Breast epithelium (tissue), 4 donors: ENCODE data around the gene VAMP8. TPM values are rescaled to one million over a fixed set of nuclear protein-coding genes. Genes with fewer than 3 reads are reported as not detected.

Experiments used
- DNase-seq, 2 donors: peaks; one replicate each; pipeline ENCODE4 v3.0.0-alpha.2; 2019; ENCODE audit warnings: low spot score in 2 of 2
- H3K27ac ChIP-seq, 2 donors: fragments of 200-600 bp; sonication (generic) in 1 of 2; one replicate each; pipeline ENCODE4 v1.5.1; 2016 to 2019; ENCODE audit warnings: mild to moderate bottlenecking in 1 of 2
- H3K27me3 ChIP-seq, 2 donors: fragments of 200-600 bp; sonication (generic) in 1 of 2; one replicate each; pipeline versions ENCODE4 v1.5.1 to v1.6.0; 2017 to 2019; ENCODE audit warnings: control low read depth in 1 of 2, mild to moderate bottlenecking in 1 of 2
- H3K36me3 ChIP-seq: fragments of 200-600 bp; one replicate; pipeline ENCODE4 v1.5.1; 2019
- H3K4me1 ChIP-seq, 2 donors: fragments of 200-600 bp; sonication (generic); one replicate each; pipeline ENCODE4 v1.5.1; 2016 to 2019; ENCODE audit warnings: control low read depth in 1 of 2
- H3K4me3 ChIP-seq, 3 donors: fragments of 200-600 bp; sonication (generic); 1 replicate in 2 of 3; 2 replicates in 1 of 3; pipeline ENCODE4 v1.5.1; 2016 to 2019; ENCODE audit warnings: mild to moderate bottlenecking in 3 of 3, moderate library complexity in 2 of 3
- H3K9me3 ChIP-seq, 2 donors: fragments of 200-600 bp; sonication (generic) in 1 of 2; one replicate each; pipeline ENCODE4 v1.5.1; 2016 to 2019; ENCODE audit warnings: control low read depth in 1 of 2
- POLR2A ChIP-seq: fragments of 450-650 bp; IDR thresholded peaks from one replicate; pipeline ENCODE4 v1.6.1; 2016; ENCODE audit warnings: antibody characterized with exemption, mild to moderate bottlenecking, moderate library complexity
- POLR2AphosphoS5 ChIP-seq, 3 donors: sonication (generic); formaldehyde crosslinking; IDR thresholded peaks; one replicate each; pipeline ENCODE4 v1.6.1; 2017; ENCODE audit warnings: antibody characterized with exemption in 3 of 3
- intact Hi-C: fragments of 100-400 bp; cut with DNase I; formaldehyde crosslinking; loops from one replicate; pipeline ENCODE4 v1.15.1; 2023; ENCODE audit warnings: low total_unique reads
- total RNA-seq, 3 donors: library from RNA; depleted of rRNA; stranded (reverse); fragments of >200 nt; gene quantifications; one replicate each; pipeline ENCODE4 v1.1.0, GENCODE V29; 2016
- TF ChIP-seq, protein P1 (sequence below), 3 donors: fragments of 450-650 bp; IDR thresholded peaks; one replicate each; pipeline ENCODE4 v1.5.1; 2016 to 2017; ENCODE audit warnings: antibody characterized with exemption in 3 of 3, mild to moderate bottlenecking in 3 of 3, moderate library complexity in 3 of 3

The VAMP8 gene
- total RNA-seq, 3 donors from 2014 or later: 23.2 to 127 (median 55.7) TPM

DNA sequence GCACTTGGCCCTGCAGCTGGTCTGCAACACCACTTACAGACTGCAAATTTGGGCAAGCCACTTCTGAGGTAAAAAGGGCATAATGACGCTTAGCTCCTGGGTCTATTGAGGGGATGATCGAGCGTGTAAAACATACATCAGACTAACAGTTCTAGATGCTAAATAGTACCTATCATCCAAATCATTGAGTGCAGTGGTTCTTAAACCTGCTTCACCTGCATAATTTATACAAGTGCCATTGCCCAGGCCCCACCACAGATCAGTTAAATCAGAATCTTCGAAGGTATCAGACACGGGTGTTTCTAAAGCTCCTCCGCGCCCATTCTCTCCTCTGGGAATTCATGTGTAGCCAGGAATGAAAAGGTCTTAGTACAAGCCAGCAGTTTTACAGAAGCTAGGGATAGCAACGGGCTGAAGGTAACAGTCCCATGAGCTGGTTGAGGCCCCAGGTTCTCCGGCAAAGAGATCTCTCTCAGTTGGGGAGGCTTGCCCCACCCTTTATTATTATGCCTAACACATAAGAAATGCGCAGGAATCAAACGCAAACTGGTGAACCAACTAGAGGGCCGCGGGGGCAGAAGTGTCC, 17.4 kb downstream of the VAMP8 start:
- H3K36me3 ChIP-seq: no peaks in the 10 kb centered on the region
- peak overlapping the region; percentile 60 to 99 (median 86) for H3K4me3 ChIP-seq
- intact Hi-C loops: no loop called here
- DNase-seq: no peak
- peak overlapping the region; percentile 90 to 93 for H3K27ac ChIP-seq
- TF ChIP-seq, protein P1, sequence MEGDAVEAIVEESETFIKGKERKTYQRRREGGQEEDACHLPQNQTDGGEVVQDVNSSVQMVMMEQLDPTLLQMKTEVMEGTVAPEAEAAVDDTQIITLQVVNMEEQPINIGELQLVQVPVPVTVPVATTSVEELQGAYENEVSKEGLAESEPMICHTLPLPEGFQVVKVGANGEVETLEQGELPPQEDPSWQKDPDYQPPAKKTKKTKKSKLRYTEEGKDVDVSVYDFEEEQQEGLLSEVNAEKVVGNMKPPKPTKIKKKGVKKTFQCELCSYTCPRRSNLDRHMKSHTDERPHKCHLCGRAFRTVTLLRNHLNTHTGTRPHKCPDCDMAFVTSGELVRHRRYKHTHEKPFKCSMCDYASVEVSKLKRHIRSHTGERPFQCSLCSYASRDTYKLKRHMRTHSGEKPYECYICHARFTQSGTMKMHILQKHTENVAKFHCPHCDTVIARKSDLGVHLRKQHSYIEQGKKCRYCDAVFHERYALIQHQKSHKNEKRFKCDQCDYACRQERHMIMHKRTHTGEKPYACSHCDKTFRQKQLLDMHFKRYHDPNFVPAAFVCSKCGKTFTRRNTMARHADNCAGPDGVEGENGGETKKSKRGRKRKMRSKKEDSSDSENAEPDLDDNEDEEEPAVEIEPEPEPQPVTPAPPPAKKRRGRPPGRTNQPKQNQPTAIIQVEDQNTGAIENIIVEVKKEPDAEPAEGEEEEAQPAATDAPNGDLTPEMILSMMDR (IDR thresholded peaks at IDR 0.05): no peak
- no peak for TF ChIP-seq POLR2A
- TF ChIP-seq POLR2AphosphoS5 (IDR thresholded peaks at IDR 0.05): no peak
- no peaks in the 10 kb centered on the region for H3K27me3 ChIP-seq
- H3K9me3 ChIP-seq: no peaks in the 10 kb centered on the region
- H3K4me1 ChIP-seq: peaks cover 14 to 43% of the 10 kb centered on the region in 2 donors

DNA sequence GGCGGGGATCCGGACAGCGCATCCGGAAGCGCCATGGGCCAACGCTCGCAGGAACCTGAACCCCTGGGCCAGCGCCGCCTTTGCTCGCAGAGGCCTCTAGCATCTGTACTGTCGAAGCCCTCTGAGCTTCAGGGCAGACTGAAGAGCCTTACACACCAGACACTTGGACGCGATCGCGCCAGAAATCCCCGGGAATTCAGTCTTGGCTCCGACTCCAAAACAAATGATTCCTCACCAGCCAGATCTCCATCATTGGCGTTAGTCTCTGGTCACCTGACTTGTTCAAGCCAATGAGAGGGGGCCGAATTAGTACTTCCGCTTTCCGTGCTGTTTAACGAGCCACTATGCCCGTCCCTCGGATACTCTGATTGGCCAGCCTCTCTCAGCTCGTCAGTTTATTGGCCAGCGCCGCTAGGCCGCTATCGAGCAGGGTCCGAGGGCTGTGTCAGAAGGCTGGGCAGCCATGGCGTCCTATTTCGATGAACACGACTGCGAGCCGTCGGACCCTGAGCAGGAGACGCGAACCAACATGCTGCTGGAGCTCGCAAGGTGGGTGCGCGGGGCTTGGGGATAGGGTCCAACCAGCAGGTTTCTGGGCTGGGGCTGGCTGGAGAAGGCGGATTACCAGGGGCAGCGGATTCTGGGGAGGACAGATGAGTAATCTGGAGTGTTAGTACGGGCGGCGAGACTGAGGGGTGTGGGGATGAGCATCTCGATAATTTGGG, 18.1 kb downstream of the VAMP8 start, which contains the start of gene RNF181:
RNF181 (plus strand) TSS at position 445 of the 725 bp plus-strand sequence; CDS start at position 464, 19 bp downstream.
- intact Hi-C loops: no loop called here
- Histone ChIP-seq H3K4me3 (peak within 1 kb of the TSS; percentile 60 to 99 (median 86)), H3K36me3 (no peaks in the 10 kb centered on the region), H3K27me3 (no peaks in the 10 kb centered on the region), H3K4me1 (peaks cover 14 to 37% of the 10 kb centered on the region in 2 donors), H3K9me3 (no peaks in the 10 kb centered on the region), H3K27ac (peak within 1 kb of the TSS; percentile 90 to 93)
- TF ChIP-seq POLR2AphosphoS5 (IDR thresholded peaks at IDR 0.05): peak; percentile 84 to 93 (median 88)
- TF ChIP-seq, protein P1 (IDR thresholded peaks at IDR 0.05): no peak
- TF ChIP-seq POLR2A: peak; percentile 89
- DNase-seq: peak; percentile 93 to 98

DNA sequence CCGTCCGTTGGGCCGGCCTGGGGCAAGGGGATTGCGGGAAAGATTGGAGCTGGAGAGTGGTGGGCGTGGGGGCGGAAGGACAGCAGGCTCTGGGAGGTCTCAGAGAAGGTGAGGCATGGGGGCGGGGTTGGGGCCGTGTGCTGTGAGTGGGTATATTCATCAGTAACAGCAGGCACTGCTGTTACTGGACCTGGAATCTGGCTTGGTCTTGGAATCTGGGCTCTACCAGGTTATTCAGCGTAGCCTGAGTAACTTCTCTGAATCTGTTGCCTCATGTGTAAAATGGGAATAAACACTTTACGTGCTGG, 18.6 kb downstream of the VAMP8 start:
- H3K4me3 ChIP-seq: peak overlapping the region; percentile 60 to 99 (median 86)
- H3K36me3 ChIP-seq: no peaks in the 10 kb centered on the region
- H3K27me3 ChIP-seq: no peaks in the 10 kb centered on the region
- no peaks in the 10 kb centered on the region for H3K9me3 ChIP-seq
- intact Hi-C loops: no loop called here
- TF ChIP-seq, protein P1 (IDR thresholded peaks at IDR 0.05): no peak
- TF ChIP-seq POLR2A: no peak
- no peak for TF ChIP-seq POLR2AphosphoS5 (IDR thresholded peaks at IDR 0.05)
- H3K4me1 ChIP-seq: peaks cover 9 to 33% of the 10 kb centered on the region in 2 donors
- DNase-seq: no peak
- H3K27ac ChIP-seq: peak overlapping the region; percentile 90 to 93

DNA sequence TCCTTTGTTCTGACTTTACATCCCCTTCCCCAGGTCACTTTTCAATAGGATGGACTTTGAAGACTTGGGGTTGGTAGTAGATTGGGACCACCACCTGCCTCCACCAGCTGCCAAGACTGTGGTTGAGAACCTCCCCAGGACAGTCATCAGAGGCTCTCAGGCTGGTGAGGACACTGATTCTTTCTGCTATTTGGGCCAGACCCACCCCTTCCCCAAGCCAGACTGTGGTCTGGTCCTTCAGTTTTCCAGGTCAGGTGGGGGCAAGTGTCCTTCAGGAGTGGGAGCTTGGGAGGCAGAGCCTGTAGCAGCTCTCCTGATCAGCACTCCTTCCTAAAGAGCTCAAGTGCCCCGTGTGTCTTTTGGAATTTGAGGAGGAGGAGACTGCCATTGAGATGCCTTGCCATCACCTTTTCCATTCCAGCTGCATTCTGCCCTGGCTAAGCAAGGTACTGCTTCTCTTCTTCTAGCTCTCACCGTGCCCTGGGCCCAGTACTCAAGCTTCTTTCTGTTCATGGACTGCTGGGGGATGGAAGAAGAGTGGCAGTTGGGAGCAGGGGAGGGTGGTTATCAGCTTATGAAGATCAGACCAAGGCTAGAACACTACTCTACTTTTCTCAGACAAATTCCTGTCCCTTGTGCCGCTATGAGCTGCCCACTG, 19.2 kb downstream of the VAMP8 start:
- H3K36me3 ChIP-seq: no peaks in the 10 kb centered on the region
- intact Hi-C loops: no loop called here

More for the DNA sequence above, 19.2 kb downstream of the VAMP8 start:
- no peak for DNase-seq
- Histone ChIP-seq H3K4me3 (peak overlapping the region; percentile 60 to 99 (median 86)), H3K27me3 (no peaks in the 10 kb centered on the region), H3K9me3 (no peaks in the 10 kb centered on the region), H3K27ac (peak overlapping the region; percentile 90 to 93), H3K4me1 (peaks cover 8 to 30% of the 10 kb centered on the region in 2 donors)
- TF ChIP-seq POLR2AphosphoS5 (IDR thresholded peaks at IDR 0.05) (no peak), POLR2A (no peak)
- TF ChIP-seq, protein P1 (IDR thresholded peaks at IDR 0.05): no peak
